ENCODE measurements around the gene RNF25. TPM values are rescaled to one million over a fixed set of nuclear protein-coding genes. Genes with fewer than 3 reads are reported as not detected.
"Not testable (repeated sequence)": the region's sequence is repeated elsewhere in the genome, so short reads cannot be mapped to it uniquely, and the experiment has no call there.

RNF25 gene
- total RNA-seq, 2 experiments from 2014 or later = 21.9 to 30.9 TPM

DNA sequence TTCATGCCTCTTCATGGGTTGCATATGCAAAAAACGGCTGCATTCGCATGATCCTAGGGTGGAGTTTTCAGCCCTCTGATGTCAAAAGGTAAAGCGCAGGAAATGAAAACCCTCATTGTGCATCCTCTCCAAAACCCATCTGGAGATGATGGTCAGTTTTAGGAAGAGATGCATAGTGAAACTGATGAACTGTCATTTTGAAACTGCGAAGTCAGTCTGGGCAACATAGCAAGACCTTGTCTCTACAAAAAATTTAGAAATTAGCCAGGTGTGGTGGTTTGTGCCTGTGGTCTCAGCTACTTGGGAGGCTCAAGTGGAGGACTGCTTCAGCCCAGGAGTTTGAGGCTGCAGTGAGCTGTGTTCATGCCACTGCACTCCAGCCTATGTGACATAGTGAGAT lies 36.3 kb upstream of the RNF25 start:
- no peaks in the 10 kb centered on the region for H3K36me3 Mint-ChIP-seq
- no peak for ATAC-seq (ENCODE audit: low read depth)
- POLR2A ChIA-PET = interaction anchor here (0.6 to 1.2 kb wide), 3 partner anchors 38 to 48 kb away, joined by 3 to 8 read pairs (median 3); partner anchors contain the start of genes BCS1L and ZNF142
- H3K27ac Mint-ChIP-seq = no peak overlapping the region
- no peaks in the 10 kb centered on the region for H3K9me3 Mint-ChIP-seq
- no peak overlapping the region for H3K4me3 Mint-ChIP-seq
- no peak for DNase-seq
- H3K4me1 Mint-ChIP-seq = peaks cover 17% of the 10 kb centered on the region
- H3K27me3 Mint-ChIP-seq = peaks cover 10% of the 10 kb centered on the region

DNA sequence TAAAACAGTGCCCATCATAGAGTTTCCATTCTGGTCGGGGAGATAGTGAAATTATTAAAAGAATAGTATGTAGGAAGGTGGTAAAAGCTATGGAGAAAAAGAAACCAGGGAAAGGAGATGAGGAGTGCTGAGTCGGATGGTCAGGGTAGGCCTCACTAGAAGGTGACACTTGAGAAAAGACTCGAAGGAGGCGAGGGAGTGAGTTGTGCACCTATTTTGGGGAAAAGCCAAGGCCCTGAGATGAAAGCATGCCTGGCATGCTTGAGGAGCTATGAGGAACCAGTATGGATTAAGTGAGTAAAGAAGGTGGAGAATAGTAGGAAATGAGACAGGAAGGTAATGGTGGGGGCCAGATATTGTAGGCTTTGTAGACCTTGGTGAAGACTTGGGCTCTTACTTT lies 31.5 kb upstream of the RNF25 start:
- Mint-ChIP-seq H3K4me3 (no peak overlapping the region), H3K27me3 (peaks cover 10% of the 10 kb centered on the region), H3K9me3 (no peaks in the 10 kb centered on the region), H3K27ac (no peak overlapping the region), H3K4me1 (peaks cover 7% of the 10 kb centered on the region), H3K36me3 (no peaks in the 10 kb centered on the region)
- no peak for DNase-seq
- ATAC-seq (ENCODE audit: low read depth) = no peak
- POLR2A ChIA-PET = no interaction called here

DNA sequence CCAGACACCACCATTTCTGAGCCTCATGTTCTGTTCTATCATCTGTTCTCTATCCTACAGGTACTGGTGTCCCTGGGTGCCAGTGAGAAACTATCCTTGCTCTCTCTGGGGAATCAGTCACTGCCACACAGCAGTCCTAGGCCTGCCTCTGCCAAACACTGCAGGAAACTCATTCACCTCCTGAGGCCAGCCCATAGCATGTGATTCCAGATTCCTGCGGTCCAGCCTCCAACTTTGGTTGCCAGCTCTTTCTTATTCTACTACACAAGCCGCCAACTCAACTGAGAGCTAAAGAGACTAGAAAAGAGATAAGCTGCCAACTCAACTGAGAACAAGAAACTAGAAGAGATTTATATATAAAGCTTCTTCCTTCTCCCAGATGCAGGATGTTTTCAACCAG lies 30.0 kb upstream of the RNF25 start:
- Mint-ChIP-seq H3K4me1 (no peaks in the 10 kb centered on the region), H3K4me3 (no peak overlapping the region), H3K9me3 (no peaks in the 10 kb centered on the region), H3K27ac (no peak overlapping the region), H3K36me3 (peaks cover 2% of the 10 kb centered on the region), H3K27me3 (peaks cover 6% of the 10 kb centered on the region)
- ATAC-seq (ENCODE audit: low read depth) (no peak), DNase-seq (no peak)
- POLR2A ChIA-PET = no interaction called here

DNA sequence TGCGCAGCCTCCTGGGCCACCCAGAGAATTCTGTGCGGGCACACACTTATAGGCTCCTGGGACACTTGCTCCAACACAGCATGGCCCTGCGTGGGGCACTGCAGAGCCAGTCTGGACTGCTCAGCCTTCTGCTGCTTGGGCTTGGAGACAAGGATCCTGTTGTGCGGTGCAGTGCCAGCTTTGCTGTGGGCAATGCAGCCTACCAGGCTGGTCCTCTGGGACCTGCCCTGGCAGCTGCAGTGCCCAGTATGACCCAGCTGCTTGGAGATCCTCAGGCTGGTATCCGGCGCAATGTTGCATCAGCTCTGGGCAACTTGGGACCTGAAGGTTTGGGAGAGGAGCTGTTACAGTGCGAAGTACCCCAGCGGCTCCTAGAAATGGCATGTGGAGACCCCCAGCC lies 27.1 kb upstream of the RNF25 start:
- ATAC-seq (ENCODE audit: low read depth) (no peak), DNase-seq (no peak)
- no peak overlapping the region for H3K27ac Mint-ChIP-seq
- POLR2A ChIA-PET = no interaction called here
- no peaks in the 10 kb centered on the region for H3K4me1 Mint-ChIP-seq
- peaks cover 2% of the 10 kb centered on the region for H3K36me3 Mint-ChIP-seq
- H3K27me3 Mint-ChIP-seq = no peaks in the 10 kb centered on the region
- H3K4me3 Mint-ChIP-seq = no peak overlapping the region
- H3K9me3 Mint-ChIP-seq = no peaks in the 10 kb centered on the region

DNA sequence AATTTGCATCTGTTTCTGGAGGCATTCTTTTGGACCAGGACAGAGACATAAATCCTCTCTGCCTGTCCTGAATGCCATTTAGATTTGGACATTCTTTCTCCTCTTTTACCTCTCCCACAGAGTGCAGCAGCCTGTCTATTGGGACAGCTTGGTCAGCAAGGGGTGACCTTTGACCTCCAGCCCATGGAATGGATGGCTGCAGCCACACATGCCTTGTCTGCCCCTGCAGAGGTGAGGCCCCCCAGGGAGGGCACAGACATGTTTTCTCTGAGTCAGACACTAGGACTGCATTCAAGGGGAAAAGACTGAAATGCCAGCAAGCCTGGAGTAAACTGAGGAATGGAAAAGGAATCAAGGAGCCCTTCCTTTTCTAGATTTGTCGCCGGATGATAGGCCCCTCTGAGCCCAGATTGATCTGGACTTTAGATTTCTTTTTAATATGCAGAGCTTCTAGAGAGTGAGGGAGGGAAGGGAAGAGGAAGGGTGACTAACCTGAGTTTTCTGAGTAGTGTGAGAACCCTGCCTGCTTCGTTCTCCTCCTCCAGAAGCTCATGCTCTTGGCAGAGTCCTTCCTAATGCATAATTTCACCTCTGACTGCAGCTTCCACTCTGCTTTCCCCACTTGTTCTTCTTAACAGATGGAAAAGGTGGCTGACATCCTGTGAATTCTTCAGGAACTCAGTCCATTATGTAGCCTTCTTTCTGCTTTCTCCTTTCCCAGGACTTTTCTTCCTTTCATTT lies 22.8 kb upstream of the RNF25 start:
- DNase-seq (no peak), ATAC-seq (ENCODE audit: low read depth) (no peak)
- Mint-ChIP-seq H3K4me1 (no peaks in the 10 kb centered on the region), H3K27me3 (no peaks in the 10 kb centered on the region), H3K36me3 (peaks cover 4% of the 10 kb centered on the region), H3K9me3 (no peaks in the 10 kb centered on the region), H3K4me3 (no peak overlapping the region), H3K27ac (no peak overlapping the region)
- POLR2A ChIA-PET = no interaction called here

DNA sequence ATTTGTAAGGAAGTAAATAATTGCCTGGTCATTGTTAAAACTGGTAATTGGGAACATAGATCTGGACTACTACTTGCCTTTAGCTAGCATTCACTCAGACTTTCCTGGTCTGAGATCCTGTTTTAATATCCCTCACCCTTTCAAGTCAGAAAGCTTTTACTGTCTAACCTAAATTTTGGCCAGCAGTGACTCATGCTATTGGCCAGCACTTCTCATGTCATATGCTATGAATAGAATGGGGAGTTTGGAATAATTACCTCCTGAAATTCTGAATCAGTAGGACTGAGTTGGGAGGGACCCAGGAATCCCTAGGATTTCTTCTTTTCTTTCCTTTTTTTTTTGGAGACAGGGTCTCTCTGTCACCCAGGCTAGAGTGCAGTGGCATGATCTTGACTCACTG lies 19.4 kb upstream of the RNF25 start:
- peaks cover 2% of the 10 kb centered on the region for H3K4me1 Mint-ChIP-seq
- H3K4me3 Mint-ChIP-seq = no peak overlapping the region
- POLR2A ChIA-PET = no interaction called here
- H3K36me3 Mint-ChIP-seq = peaks cover 2% of the 10 kb centered on the region
- H3K27ac Mint-ChIP-seq = no peak overlapping the region
- DNase-seq = no peak
- no peaks in the 10 kb centered on the region for H3K9me3 Mint-ChIP-seq
- ATAC-seq (ENCODE audit: low read depth) = no peak
- H3K27me3 Mint-ChIP-seq = no peaks in the 10 kb centered on the region

DNA sequence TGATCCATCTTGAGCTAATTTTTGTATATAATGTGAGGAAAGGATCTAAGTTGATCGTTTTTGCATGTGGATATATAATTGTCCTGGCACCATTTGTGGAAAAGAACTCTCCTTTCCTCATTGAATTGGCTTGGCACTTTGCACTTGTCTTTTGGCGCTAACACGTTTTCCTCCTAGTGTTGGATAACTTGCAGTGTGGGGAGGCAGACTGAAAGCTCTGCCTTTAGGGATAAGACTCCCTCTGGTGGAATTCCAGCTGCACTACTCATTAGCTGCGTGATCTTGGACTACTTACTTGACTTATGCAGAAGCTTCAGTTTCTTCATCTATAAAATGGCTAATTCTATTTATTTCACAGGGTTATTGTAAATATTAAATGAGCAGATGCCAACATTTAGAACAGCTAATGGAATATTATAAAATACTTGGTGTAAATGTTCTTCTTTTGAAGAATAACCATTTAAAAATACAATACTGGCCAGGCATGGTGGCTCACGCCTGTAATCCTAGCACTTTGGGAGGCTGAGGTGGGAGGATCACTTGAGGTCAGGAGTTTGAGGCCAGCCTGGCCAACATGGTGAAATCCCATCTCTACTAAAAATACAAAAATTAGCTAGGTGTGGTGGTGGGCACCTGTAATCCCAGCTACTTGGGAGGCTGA lies 15.7 kb upstream of the RNF25 start:
- ATAC-seq (ENCODE audit: low read depth) = peak; percentile 90
- POLR2A ChIA-PET = interaction anchor here (1.3 kb wide), 1 partner anchor 29 kb away, joined by 4 read pairs; no protein-coding TSS in a partner anchor
- not testable (repeated sequence) for H3K27ac Mint-ChIP-seq, DNase-seq, H3K4me1 Mint-ChIP-seq, H3K4me3 Mint-ChIP-seq, H3K36me3 Mint-ChIP-seq, H3K9me3 Mint-ChIP-seq, H3K27me3 Mint-ChIP-seq

DNA sequence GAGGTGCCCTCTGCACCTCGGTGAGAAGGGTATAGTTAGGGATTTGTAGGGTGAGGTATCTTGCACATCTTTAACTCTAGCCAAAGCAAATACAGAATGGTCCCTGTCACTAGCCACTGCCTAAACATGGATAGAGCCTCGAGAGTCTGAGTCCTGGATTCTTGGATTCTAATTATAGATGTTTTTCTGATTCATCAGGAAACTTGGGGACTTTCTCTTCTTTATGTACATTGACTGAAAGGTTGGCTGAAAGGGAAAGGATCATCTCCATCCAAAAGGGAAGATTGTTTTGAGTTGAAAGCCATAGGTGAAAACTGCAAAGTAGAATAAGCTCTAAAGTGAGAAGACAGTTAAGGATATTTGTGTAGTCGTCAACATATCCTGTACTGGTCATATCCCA lies 8.3 kb upstream of the RNF25 start:
- no peaks in the 10 kb centered on the region for H3K4me1 Mint-ChIP-seq
- H3K27me3 Mint-ChIP-seq = no peaks in the 10 kb centered on the region
- POLR2A ChIA-PET = interaction anchor here (0.6 kb wide), 1 partner anchor 85 kb away, joined by 5 read pairs; no protein-coding TSS in a partner anchor
- H3K4me3 Mint-ChIP-seq = no peak overlapping the region
- H3K36me3 Mint-ChIP-seq = no peaks in the 10 kb centered on the region
- H3K27ac Mint-ChIP-seq = no peak overlapping the region
- no peak for ATAC-seq (ENCODE audit: low read depth)
- DNase-seq = no peak
- H3K9me3 Mint-ChIP-seq = no peaks in the 10 kb centered on the region

DNA sequence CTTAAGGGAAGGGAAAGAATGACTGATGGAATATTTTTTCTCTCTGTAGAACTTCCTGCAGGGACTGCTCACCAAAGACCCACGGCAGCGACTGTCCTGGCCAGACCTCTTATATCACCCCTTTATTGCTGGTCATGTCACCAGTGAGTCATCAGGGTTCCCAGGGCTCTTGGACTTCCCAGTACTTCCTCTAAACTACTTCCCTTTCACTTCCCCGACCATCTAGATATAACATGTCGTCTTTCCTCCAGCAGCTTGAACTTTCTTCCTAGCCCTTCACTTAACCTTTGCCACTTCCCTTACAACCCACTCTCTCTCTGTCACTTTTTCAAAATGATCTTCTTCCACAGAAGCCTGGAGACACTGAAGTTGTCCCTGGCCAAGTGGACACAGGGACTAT lies 7.3 kb upstream of the RNF25 start:
- H3K9me3 Mint-ChIP-seq = no peaks in the 10 kb centered on the region
- no peak for DNase-seq
- no peaks in the 10 kb centered on the region for H3K36me3 Mint-ChIP-seq
- H3K4me1 Mint-ChIP-seq = no peaks in the 10 kb centered on the region
- POLR2A ChIA-PET = no interaction called here
- H3K27ac Mint-ChIP-seq = no peak overlapping the region
- no peak overlapping the region for H3K4me3 Mint-ChIP-seq
- no peak for ATAC-seq (ENCODE audit: low read depth)
- no peaks in the 10 kb centered on the region for H3K27me3 Mint-ChIP-seq

DNA sequence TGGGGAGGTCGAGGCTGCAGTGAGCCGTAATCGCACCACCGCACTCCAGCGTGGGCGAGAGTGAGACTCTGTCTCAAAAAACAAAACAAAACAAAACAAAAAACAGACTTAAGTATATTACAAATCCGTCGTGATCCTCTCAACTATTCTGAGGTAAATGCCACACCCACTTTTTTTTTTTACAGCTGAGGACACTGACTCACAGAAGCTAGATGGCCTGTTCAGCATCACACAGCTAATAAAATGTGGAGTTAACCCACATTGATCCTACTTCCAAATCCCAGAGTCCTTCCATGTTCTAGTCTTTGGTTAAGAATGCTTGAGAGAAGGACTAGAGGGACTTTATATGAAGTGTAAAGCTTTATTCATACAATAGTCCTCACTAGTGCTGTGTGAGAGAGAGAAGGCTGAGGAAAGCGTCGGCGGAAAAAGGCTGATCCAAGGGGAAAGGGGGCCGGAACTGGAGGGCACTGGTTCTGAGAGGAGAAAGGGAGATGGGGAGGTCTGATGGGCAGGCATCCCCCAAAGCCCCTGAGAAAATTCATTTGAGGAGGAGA lies 627 bp downstream of the RNF25 start:
- no peaks in the 10 kb centered on the region for H3K9me3 Mint-ChIP-seq
- POLR2A ChIA-PET = interaction anchor here (0.5 to 3.9 kb wide), 4 partner anchors 11 to 381 kb away, joined by 3 to 53 read pairs (median 4); partner anchors contain the start of genes BCS1L and ZNF142
- H3K27me3 Mint-ChIP-seq = no peaks in the 10 kb centered on the region
- no peak for ATAC-seq (ENCODE audit: low read depth)
- peak overlapping the region; percentile 91 for H3K27ac Mint-ChIP-seq
- peaks cover 15% of the 10 kb centered on the region for H3K4me1 Mint-ChIP-seq
- no peaks in the 10 kb centered on the region for H3K36me3 Mint-ChIP-seq
- H3K4me3 Mint-ChIP-seq = peak overlapping the region; percentile 97
- DNase-seq = no peak

DNA sequence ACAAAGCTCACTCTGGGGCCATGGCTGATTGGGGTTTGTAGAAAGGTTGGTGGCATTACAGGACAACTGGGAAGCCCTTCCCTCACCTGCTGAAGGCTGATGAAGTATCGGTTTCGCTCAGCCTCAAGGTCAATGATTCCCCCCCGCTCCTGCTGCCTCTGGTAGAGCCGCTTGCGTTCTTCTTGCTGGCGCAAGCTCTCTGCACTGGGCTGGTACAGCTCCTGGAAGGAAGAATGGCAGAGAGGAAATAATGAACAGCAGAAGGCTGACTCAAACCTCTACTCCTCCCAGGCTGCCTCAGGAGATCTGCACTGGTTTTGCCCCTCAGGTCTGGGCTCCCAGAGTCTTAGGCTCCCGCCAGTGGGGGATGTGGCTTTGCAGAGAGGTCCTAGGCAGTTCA lies 7.1 kb downstream of the RNF25 start:
- POLR2A ChIA-PET = no interaction called here
- Mint-ChIP-seq H3K36me3 (peaks cover 6% of the 10 kb centered on the region), H3K9me3 (no peaks in the 10 kb centered on the region), H3K4me1 (peaks cover 10% of the 10 kb centered on the region), H3K27ac (no peak overlapping the region), H3K27me3 (no peaks in the 10 kb centered on the region), H3K4me3 (no peak overlapping the region)
- no peak for DNase-seq
- ATAC-seq (ENCODE audit: low read depth) = no peak

DNA sequence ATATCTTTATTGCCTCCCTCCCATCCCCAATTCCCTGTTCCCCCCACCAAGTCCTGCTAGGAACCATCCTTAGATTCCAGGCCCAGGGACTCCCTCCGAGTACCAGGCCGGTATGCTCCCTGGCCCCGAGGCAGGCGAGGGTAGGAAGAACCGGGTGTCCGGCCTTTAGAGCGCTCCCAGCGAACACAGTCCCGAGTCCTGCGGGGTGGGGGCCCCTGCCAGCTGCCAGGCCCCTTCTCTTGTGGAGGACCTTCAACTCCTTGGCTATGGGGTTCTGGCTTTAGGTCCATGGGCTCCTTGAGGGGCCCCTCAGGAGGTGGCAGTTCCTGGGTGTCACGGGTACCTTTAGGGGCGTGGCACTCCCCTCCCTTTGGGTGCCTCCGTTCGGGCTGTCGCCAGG lies 7.9 kb downstream of the RNF25 start:
- peaks cover 6% of the 10 kb centered on the region for H3K36me3 Mint-ChIP-seq
- POLR2A ChIA-PET = no interaction called here
- DNase-seq (no peak), ATAC-seq (ENCODE audit: low read depth) (no peak)
- no peaks in the 10 kb centered on the region for H3K27me3 Mint-ChIP-seq
- peaks cover 10% of the 10 kb centered on the region for H3K4me1 Mint-ChIP-seq
- H3K27ac Mint-ChIP-seq = no peak overlapping the region
- H3K4me3 Mint-ChIP-seq = no peak overlapping the region
- no peaks in the 10 kb centered on the region for H3K9me3 Mint-ChIP-seq

DNA sequence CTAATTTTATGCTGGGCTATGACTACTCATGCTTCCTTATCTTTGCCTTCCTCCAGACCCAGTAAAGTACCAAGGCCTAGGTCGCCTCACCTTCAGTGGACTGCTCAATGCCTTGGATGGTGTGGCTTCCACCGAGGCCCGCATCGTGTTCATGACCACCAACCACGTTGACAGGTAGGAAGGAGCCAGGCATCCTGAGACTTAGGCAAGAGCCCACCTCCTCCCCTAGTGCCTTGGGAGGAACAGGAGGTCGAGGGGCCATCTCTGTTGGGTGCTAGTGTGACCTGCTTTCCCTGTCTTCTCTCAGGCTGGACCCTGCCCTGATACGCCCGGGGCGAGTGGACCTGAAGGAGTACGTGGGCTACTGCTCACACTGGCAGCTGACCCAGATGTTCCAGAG lies 9.0 kb downstream of the RNF25 start:
- H3K27ac Mint-ChIP-seq = no peak overlapping the region
- H3K9me3 Mint-ChIP-seq = no peaks in the 10 kb centered on the region
- POLR2A ChIA-PET = no interaction called here
- H3K36me3 Mint-ChIP-seq = peaks cover 6% of the 10 kb centered on the region
- peaks cover 17% of the 10 kb centered on the region for H3K4me1 Mint-ChIP-seq
- ATAC-seq (ENCODE audit: low read depth) = no peak
- H3K4me3 Mint-ChIP-seq = no peak overlapping the region
- H3K27me3 Mint-ChIP-seq = no peaks in the 10 kb centered on the region
- DNase-seq = no peak

DNA sequence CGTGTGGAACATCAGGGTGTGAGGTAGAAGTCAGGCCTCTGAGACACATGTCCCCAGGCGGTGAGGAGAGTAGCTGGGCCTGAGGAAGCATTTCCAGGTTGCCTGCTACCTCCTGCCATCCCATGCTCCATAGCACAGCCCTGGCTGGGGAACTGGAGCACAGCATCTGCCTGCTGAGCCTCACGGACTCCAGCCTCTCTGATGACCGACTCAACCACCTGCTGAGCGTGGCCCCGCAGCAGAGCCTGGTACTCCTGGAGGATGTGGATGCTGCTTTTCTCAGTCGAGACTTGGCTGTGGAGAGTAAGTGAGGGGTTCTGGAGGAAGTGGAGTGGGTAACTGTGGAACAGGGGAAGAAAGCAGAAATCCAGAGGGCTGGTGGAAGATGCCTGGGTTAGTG lies 9.4 kb downstream of the RNF25 start:
- no peaks in the 10 kb centered on the region for H3K27me3 Mint-ChIP-seq
- no peaks in the 10 kb centered on the region for H3K9me3 Mint-ChIP-seq
- H3K4me1 Mint-ChIP-seq = peaks cover 20% of the 10 kb centered on the region
- POLR2A ChIA-PET = interaction anchor here (5.1 kb wide), 1 partner anchor 8 kb away, joined by 53 read pairs; the partner anchor contains the start of genes RNF25 and STK36
- DNase-seq (no peak), ATAC-seq (ENCODE audit: low read depth) (no peak)
- no peak overlapping the region for H3K27ac Mint-ChIP-seq
- H3K36me3 Mint-ChIP-seq = peaks cover 9% of the 10 kb centered on the region
- no peak overlapping the region for H3K4me3 Mint-ChIP-seq

Data from activated naive CD8-positive, alpha-beta T cell treated with anti-CD3 and anti-CD28 coated beads, Interleukin-2, amount 10 ng/mL, durations not matched to agents 7 days and 5 days (primary cell).